ENCODE data around the gene THAP4.

- TF ChIP-seq SUZ12 (IDR thresholded peaks at IDR 0.05; ENCODE audit: extremely low read depth, insufficient read depth, insufficient read length): no peak
- TF ChIP-seq ZNF274 (IDR thresholded peaks at IDR 0.05; ENCODE audit: low read depth, low read length): no peak
Measured at GRCh38 chr2:241542278-241542605, 94.7 kb downstream of the THAP4 start.

Measured in NT2/D1 (cell line).